Adipose tissue (tissue), 3 donors: ENCODE measurements around the gene GRAMD1A. TPM values are rescaled to one million over a fixed set of nuclear protein-coding genes. Genes with fewer than 3 reads are reported as not detected.
"Not testable (repeated sequence)": the region's sequence is repeated elsewhere in the genome, so short reads cannot be mapped to it uniquely, and the experiment has no call there.

Experiments used
- H3K27ac ChIP-seq: one replicate; pipeline ENCODE4 v1.5.1; 2013; ENCODE audit warnings: low read depth, low read length
- WGBS, 3 donors: extraction: QIAGEN DNeasy Blood & Tissue Kit; methylation state at CpG; one replicate each; pipeline ENCODE4 v1.1.7; 2013; 5-methylcytosine and 5-hydroxymethylcytosine counted together
- polyA plus RNA-seq, 3 donors: library from polyadenylated mRNA; stranded (reverse); fragments of 200-250 nt; gene quantifications; one replicate each; pipeline ENCODE4 v1.2.3, GENCODE V29; 2013
- donor health status: healthy with polysubstance abuse.
- donor health status: Bipolar disorder and iron deficiency.
- donor health status: healthy.

The GRAMD1A gene
- polyA plus RNA-seq, 3 donors = 72.1 to 85.9 (median 73.7) TPM

DNA sequence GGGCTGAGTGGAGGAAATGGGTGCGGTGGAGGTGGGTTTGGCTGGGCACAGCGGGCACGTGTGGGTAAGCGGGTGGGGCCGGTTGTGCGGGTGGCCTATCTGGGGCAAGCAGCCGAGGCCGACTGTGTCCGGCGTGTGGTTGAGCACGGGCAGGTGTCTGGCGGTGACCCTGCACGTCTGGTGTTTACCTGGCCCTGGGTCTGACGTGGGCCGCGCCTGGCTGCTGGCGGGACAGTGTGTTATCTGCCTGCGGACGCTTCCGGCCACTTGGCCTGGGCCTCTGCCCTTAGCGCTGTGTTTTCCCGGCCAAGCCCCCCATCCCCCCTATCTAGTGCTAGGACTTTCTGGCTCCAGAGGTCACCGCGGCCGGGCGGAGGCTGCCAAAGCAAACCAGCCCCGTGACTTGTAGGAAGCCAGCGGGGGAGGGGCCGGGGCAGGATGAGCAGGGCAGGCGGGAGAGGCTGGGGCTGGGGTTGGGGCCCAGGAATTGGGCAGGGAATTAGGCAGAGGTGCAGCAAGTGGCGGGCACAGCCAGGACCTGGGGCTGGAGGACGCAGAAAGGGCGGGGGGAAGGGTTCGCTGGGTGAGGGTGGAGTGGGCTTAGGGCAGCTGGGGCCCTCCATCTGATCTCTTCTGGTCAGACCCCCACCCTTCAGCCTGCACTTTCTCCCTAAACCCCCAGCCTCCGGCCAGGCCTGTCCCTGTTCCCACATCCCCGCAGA is 40.9 kb downstream of the GRAMD1A start:
- H3K27ac ChIP-seq = no peak overlapping the region
- 8 to 11% (median 11%) methylated on average over 24 to 36 of the region's 36 CpGs for WGBS, 3 donors

DNA sequence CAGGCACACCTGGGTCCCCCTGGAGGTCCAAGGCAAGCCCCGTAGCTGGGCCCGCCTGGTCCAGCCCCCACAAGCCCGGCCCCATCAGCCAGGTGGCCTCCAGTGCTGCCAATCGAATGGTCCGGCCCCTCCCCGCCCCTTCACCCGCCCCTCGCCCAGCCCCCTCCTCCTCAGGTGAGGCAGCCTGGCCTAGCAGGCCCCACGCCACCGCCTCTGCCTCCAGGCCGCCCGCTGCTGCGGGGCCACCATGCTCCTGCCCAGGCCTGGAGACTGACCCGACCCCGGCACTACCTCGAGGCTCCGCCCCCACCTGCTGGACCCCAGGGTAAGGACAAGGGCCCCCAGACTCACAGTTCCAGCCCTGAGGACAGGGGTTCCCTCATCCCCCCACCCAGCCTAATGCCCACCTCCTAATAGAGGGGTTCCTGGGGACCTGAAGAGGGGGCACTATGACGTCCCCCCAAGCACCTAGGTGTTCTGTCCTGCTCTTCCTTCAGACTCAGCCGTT is 41.5 kb downstream of the GRAMD1A start, which contains the start of gene HPN:
Gene HPN (plus strand): TSS at position 174 of the 508 bp plus-strand sequence. CDS start 786 bp downstream, outside the sequence.
- 26 to 71% (median 64%) methylated on average over 11 to 19 of the region's 19 CpGs for WGBS, 3 donors
- no peak within 1 kb of the TSS for H3K27ac ChIP-seq

DNA sequence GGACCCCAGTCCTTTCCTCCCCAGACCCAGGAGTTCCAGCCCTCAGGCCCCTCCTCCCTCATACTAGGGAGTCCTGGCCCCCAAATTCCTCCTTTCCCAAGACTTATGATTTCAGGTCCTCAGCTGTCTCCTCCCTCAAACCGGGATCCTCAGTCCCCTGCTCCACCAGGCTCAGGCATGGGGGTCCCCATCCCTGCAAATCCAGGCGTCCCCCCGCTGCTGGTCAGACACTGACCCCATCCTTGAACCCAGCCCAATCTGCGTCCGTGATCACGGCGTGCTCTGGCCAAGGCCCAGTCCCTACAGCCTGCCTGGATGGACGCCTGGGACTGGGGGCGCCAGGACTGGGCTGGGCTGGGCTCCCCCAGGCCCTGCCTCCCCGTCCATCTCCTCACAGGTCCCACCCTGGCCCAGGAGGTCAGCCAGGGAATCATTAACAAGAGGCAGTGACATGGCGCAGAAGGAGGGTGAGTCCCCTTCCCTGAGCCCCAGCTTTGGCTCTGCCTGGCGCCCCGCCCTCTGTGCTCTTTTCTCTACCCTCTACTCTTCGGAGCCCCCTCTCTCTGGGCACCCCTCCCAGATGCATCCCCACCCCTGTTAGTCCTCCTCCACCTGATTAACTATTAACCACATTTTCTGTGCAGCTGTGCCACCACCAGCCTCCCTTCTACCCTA is 42.1 kb downstream of the GRAMD1A start:
- H3K27ac ChIP-seq = no peak overlapping the region
- 27 to 65% (median 59%) methylated on average over 14 of the region's 14 CpGs for WGBS, 3 donors

DNA sequence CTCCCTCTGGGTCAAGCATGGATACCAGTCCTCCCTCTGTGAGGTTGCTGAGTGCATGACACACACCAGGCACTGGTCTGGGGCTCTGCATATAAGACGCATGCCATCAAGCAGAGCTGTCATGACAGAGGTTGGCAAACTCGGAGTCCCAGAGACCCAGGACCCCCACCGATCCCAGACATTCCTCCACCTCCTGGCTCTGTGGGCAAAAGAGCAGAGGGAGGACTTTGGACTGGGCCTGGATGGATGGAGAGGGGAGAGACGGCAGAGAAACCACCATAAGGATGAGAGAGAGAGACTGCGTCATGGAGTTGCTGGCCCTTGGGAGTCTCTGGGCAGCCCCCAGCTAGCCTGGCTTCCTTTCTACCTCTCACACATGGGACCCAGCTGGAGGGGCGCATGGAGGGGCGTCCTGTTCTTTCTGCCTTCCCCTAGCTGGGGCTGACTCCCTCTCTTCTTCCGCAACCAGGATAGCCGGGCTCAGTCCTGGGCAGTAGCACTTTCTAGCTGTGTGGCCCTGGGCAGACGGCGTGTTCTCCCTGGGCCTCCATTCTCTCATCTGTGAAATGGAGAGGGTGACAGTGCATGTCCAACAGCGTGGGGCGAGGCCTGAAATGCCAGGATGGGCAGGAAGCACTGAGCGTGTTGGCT is 43.0 kb downstream of the GRAMD1A start:
- H3K27ac ChIP-seq = no peak overlapping the region

DNA sequence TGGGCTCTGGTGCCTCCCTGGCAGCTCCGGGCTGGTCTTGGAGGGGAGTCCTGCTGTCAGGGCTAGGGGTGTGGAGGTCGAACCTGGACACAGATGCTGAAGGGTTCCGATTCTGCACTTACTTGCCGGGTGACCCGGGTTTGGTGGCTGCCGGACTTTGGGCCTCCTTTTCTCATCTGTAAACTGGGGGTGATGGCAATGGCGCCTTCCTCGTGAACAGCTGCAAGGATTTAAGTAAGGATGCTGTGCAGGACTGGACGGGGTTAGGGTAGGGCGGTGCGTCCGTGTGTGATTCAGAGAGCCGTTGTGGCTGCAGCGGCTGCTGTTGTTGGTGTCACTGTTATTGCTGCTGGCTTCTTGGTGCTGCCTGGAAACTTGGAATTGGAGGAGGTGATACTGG is 43.8 kb downstream of the GRAMD1A start:
- 68 to 88% (median 87%) methylated on average over 13 to 14 of the region's 14 CpGs for WGBS, 3 donors
- H3K27ac ChIP-seq = no peak overlapping the region

More for the DNA sequence above, 43.0 kb downstream of the GRAMD1A start:
- 53 to 91% (median 78%) methylated on average over 13 to 14 of the region's 14 CpGs for WGBS, 3 donors

DNA sequence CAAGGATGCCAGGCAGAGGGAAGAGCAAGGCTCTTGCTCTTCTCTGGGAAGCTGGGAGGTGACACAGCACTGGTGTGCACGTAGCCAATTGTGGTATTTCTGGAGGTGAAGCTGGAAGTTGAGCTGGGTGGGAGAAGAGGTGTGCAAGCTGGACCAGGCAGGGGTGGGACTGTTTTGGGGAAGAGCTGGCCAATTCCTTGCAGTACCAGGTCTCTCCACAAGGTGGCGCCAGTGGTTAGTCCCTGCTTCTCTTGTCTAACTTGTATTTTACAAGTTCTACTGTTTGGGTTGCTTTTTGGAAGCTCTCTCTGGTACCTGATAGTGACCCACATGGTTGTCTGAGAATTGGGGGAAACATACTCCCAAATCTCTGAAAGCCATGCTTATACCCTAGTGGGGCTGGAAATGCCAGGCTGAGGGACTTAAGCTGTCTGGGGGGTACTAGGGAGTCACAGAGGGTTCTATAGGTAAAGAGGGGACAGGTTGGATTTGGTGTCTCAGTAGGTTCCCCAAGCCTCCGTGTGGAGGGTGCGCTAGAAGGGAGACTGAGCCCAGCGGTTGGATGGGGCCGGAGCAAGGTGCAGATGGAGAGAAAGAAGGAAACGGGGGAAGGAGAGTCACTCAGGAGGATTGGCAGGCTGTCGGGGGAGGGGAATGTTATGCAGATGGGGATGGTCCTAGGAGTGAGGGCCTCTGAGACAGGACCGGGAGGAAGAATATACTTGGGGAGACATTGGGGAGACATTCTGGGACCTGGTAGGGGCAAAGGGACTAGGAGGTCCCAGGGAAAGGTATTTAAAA is 44.4 kb downstream of the GRAMD1A start:
- no peak overlapping the region for H3K27ac ChIP-seq
- 54 to 61% (median 56%) methylated on average over 9 of the region's 9 CpGs for WGBS, 3 donors

DNA sequence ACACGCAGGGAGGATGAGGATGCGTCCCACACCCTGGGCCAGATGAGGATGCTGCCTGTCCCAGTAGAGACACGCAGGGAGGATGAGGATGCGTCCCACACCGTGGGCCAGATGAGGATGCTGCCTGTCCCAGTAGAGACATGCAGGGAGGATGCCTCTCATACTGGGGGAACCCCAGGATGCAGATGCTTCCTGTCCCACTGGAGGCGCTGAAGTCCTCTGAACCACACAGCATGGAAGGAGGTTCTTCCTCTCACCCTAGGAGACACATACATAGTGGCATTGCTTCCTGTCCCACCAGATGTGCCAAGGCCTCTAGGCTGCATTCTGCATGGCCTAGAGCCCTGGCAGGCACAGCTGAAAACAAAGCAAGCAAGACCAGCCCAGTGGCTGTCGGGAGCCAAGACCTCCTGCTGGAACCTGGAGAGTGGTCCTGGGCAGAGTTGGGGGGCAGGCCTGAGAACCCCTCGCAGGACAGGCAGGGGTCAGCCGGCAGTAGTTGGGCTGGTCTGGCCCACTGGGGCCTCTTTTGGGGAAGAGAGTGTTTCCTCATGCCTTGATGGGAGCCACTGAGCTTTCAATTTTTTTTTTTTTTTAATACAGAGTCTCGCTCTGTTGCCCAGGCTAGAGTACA is 45.7 kb downstream of the GRAMD1A start:
- WGBS, 3 donors = 30 to 63% (median 32%) methylated on average over 10 of the region's 10 CpGs
- no peak overlapping the region for H3K27ac ChIP-seq

DNA sequence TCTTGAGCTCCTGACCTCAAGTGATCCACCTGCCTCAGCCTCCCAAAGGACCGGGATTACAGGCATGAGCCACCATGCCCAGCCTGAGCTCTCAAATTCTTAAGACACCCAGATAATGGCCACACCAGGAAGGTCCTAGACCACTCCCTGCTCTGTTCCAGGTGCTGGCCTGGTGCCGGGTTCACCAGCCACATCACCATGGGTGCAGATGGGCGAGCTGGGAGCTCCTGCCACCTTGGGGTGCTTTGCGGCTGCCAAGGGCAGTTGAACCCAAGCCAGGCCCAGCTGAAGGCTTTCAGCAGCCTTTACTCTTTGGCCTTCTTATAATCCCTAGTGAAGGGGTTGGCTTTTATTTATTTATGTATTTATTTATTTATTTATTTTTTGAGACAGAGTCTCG is 46.3 kb downstream of the GRAMD1A start:
- no peak overlapping the region for H3K27ac ChIP-seq
- WGBS, 3 donors = 59 to 91% (median 87%) methylated on average over 5 of the region's 5 CpGs

DNA sequence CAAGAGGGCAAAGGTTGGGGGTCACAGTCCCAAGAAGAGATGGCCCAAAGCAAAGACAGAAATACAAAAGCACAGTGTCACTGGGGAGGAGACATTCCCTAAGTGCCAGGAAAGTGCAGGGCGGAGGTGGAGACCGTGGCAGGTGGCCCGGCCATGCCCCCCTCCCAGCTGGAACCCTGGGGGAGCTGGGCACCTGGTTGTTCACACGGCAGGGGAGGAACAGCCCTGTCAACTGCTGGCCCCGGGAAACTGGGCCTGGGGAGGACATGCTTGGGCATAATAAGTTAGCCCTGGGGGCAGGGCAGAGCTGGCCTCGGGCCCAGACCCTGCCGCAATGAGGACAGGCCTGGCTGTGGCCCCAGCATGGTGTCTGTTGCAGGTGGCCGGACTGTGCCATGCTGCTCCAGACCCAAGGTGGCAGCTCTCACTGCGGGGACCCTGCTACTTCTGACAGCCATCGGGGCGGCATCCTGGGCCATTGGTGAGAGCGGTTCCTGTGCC is 48.8 kb downstream of the GRAMD1A start:
- H3K27ac ChIP-seq = no peak overlapping the region
- 15 to 63% (median 62%) methylated on average over 12 of the region's 12 CpGs for WGBS, 3 donors

DNA sequence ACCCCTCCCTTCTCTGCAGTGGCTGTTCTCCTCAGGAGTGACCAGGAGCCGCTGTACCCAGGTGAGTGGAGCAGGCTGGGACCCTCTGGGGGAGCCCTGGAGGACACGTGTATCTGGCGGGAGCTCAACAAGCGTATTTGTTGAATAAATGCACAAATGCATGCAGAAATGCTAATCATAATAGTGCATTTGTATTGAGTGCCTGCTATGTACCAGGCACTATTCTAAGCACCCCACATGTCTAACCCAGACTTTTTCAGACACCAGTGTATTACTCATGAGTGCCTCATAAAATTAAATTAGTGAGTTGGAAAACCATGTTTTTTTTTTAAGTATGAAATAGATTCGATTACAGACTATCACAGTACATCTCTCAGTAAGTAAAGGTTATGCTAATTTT is 49.3 kb downstream of the GRAMD1A start:
- 33 to 89% (median 83%) methylated on average over 5 of the region's 5 CpGs for WGBS, 3 donors
- no peak overlapping the region for H3K27ac ChIP-seq

DNA sequence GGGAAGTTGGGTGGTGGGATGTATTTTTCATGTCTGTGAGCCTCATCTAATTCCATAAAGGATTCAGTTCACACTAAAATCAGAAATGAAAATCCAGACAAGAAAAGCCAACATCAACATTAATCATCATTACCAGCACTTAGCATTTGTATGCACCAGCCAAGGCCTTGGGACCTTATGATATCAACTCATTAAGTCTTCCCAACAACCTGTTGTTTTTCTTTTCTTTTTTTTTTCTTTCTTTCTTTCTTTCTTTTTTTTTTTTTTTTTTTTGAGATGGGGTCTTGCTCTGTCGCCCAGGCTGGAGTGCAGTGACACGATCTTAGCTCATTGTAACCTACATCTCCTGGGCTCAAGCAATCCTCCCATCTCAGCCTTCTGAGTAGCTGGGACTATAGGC is 50.5 kb downstream of the GRAMD1A start:
- 95 to 100% (median 97%) methylated on average over 2 of the region's 2 CpGs for WGBS, 3 donors
- not testable (repeated sequence) for H3K27ac ChIP-seq

DNA sequence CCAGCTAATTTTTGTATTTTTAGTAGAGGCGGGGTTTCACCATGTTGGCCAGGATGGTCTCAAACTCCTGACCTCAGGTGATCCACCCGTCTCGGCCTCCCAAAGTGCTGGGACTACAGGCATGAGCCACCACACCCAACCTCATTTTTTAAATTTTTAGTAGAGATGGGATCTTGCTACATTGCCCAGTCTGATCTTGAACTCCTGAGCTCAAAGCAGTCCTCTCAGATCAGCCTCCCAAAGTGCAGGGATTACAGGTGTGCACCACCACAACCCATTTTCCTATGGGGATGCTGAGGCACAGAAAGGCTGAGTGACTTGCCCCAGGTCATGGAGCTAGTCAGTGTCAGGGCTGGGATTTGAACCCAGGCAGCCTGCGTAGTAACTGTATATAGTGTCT is 51.1 kb downstream of the GRAMD1A start:
- 94 to 97% (median 94%) methylated on average over 4 of the region's 4 CpGs for WGBS, 3 donors
- H3K27ac ChIP-seq = not testable (repeated sequence)

DNA sequence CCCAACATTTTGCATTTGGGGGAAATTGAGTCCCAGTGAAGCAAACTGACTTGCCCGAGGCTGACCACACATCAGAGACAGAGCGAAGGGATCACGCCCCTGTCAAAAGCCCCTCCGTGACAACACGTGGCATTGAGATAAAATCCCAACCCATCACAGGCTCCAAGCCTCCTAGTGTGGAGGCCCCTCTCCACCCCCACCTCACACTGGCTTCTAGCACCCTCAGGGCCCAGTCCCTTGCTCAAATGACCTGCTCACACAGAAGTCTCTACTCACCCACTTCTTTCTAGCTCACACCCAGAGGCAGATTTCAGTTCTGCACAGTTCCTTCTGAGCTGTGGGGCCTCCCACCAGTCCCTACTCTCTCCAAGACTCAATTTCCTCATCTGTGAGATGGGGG is 51.7 kb downstream of the GRAMD1A start:
- WGBS, 3 donors = 86 to 93% (median 92%) methylated on average over 5 of the region's 5 CpGs
- no peak overlapping the region for H3K27ac ChIP-seq

DNA sequence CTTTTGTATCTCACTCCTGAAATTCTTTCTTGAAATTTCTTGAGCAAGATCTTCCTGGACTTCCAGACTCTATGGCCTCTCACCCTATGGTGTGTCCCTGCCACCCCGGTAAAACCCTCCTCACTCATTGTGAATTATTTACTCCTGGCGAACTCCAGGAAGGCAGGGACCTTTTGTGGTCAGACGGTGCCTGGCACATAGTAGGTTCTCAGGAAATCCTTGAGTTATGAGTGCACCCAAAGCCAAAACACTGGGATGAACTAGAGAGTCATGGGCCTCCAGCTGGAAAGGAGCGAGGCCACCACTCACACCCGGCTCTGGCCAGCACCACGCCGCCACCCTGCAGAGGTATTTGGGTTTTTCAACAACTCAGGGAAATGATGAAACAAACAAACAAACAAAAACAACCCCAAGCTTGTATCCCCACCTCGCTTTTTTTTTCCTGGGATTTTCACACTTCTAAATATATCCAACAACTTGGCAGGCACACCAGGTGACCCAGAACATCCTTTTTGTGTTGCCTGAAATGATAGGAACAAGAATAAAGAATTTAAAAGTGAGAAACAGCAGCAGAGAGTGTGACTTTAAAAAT is 52.6 kb downstream of the GRAMD1A start:
- 76 to 80% (median 79%) methylated on average over 8 of the region's 8 CpGs for WGBS, 3 donors

DNA sequence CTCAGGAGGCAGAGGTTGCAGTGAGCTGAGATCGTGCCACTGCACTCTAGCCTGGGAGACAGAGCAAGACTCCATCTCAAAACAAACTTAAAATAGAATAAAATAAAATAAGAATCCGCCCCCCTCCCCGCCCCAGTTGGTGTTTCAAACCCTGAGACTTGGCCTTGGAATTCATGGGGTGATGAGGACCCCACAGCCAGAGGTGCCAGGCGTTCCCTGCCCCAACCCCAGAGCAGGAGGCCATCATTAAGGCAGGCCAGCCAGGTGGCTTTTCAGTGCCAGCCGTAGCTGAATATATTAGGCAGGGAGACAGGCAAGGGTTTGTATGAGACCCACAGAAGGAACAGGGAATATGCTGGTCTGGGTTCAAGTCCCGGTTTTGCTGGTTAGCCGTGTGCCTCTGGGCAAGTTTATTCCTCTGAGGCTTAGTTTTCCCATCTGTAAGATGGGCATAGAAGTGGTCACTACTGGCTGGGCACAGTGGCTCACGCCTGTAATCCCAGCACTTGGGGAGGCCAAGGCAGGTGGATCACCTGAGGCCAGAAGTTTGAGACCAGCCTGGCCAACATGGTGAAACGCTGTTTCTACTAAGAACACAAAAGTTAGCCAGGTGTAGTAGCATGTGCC is 53.7 kb downstream of the GRAMD1A start:
- 80 to 92% (median 88%) methylated on average over 9 of the region's 9 CpGs for WGBS, 3 donors
- H3K27ac ChIP-seq = no peak overlapping the region

More for the DNA sequence above, 52.6 kb downstream of the GRAMD1A start:
- no peak overlapping the region for H3K27ac ChIP-seq

DNA sequence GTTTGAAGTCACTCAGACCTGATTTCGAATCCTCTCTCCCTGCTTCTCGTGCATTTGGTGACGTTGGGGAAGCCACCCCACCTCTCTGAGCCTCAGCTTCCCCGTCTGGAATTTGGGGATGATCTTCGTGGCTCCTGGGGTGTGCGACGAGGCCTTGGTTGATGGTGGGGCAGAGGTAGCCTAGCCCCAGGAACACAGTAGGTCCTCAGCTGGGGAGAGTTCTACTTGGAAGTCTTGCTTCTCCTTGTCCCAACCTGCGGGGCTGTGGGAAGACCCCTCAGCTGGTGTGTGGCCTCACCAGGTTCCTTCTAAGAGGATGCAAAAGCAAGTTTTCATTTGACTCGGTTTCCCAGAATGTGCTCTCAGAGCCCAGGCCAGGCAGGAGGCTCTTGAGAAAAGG is 54.5 kb downstream of the GRAMD1A start:
- 91 to 100% (median 94%) methylated on average over 9 of the region's 9 CpGs for whole genome bisulfite sequencing, 3 donors

DNA sequence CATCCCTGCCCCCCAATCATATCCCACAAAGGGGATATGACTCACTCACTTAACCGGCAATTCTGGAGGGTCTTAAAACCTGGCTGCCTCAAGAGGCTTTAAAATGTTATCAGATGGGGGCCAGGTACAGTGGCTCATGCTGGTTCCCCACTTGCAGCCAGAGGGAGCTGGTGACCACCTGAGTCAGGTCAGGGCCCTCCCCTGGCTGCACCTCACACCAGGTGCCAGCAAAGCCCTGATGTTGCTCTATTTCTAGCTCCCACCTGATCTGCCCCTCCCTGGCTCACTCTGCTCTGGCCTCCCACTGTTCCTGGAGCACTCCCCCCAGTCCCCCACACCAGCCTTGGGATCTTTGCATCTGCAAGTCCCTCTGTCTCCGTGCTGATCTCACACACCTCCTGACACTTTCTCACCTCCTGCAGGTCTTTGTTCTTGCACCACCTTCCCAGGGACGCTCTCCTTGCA is 55.6 kb downstream of the GRAMD1A start:
- no peak overlapping the region for H3K27ac ChIP-seq
- WGBS, 3 donors = 36 to 42% (median 40%) methylated on average over 3 of the region's 3 CpGs

More for the DNA sequence above, 54.5 kb downstream of the GRAMD1A start:
- no peak overlapping the region for H3K27ac ChIP-seq
